IMR-90 (cell line): Measurements from ENCODE around the gene RPL39. TPM values are rescaled to one million over a fixed set of nuclear protein-coding genes. Genes with fewer than 3 reads are reported as not detected.
A peak's percentile ranks its signal among the peaks of the same experiment; 100 is the strongest.
"Not testable (repeated sequence)": the region's sequence is repeated elsewhere in the genome, so short reads cannot be mapped to it uniquely, and the experiment has no call there.

Experiments used
- ATAC-seq: fragments of 200-7000 bp; cut with Tn5 transposase; 2 replicates; pipeline ENCODE4 v1.9.1; 2020; ENCODE audit warnings: low read depth, mild to moderate bottlenecking, moderate library complexity
- BruUV-seq: library from RNA; stranded (reverse); fragments of 400-500 nt; replicated peaks from 2 replicates; lab custom pipeline; 2021; lab: Mats Ljungman, UMichigan
- CTCF ChIA-PET: fragments of 300-600 bp; formaldehyde crosslinking; extraction: SDS; loops from one replicate; lab custom pipeline; 2021; ENCODE audit warnings: antibody characterized with exemption; lab: Yijun Ruan, JAX
- POLR2A ChIA-PET: fragments of 300-600 bp; sonication (Branson Sonifier 250); formaldehyde crosslinking; loops from one replicate; lab custom pipeline; 2022; ENCODE audit warnings: antibody characterized with exemption; ENCODE audit not compliant: unreplicated experiment; lab: Charles Lee
- DNase-seq: peaks from one replicate; pipeline ENCODE4 v3.0.0; 2013
- H2AFZ ChIP-seq: replicated peaks from 2 replicates; pipeline ENCODE3; 2013; ENCODE audit warnings: low read length, mild to moderate bottlenecking; ENCODE audit not compliant: poor library complexity
- H2AK5ac ChIP-seq: 2 replicates; pipeline ENCODE4 v1.6.1; 2013; ENCODE audit warnings: low read depth, low read length, inconsistent platforms
- H2AK9ac ChIP-seq: replicated peaks from 2 replicates; pipeline ENCODE3; 2013; ENCODE audit warnings: mild to moderate bottlenecking, low read depth, low read length, moderate library complexity; ENCODE audit not compliant: poor library complexity
- H2BK120ac ChIP-seq: 2 replicates; pipeline ENCODE4 v1.6.1; 2013; ENCODE audit warnings: low read depth, low read length, inconsistent platforms
- H2BK15ac ChIP-seq: 3 replicates; pipeline ENCODE4 v1.6.1; 2013; ENCODE audit warnings: low read depth, low read length, inconsistent platforms
- H2BK20ac ChIP-seq: 2 replicates; pipeline ENCODE4 v1.6.1; 2013; ENCODE audit warnings: low read depth, mild to moderate bottlenecking, inconsistent platforms, low read length, moderate library complexity
- H2BK5ac ChIP-seq: 2 replicates; pipeline ENCODE4 v1.6.1; 2013; ENCODE audit warnings: mild to moderate bottlenecking, low read depth, low read length, inconsistent platforms; ENCODE audit not compliant: poor library complexity, severe bottlenecking
- H3K14ac ChIP-seq: replicated peaks from 2 replicates; pipeline ENCODE4 v1.6.1; 2013; ENCODE audit warnings: low read depth, low read length, inconsistent platforms
- H3K18ac ChIP-seq: 2 replicates; pipeline ENCODE4 v1.6.1; 2013; ENCODE audit warnings: low read depth, low read length, control low read depth
- H3K23ac ChIP-seq: 2 replicates; pipeline ENCODE4 v1.6.1; 2013; ENCODE audit warnings: low read depth, low read length, inconsistent platforms
- H3K27ac ChIP-seq: 2 replicates; pipeline ENCODE4 v1.5.1; 2013; ENCODE audit warnings: mild to moderate bottlenecking, control low read depth, low read length; ENCODE audit not compliant: insufficient read depth
- H3K27me3 ChIP-seq: 2 replicates; pipeline ENCODE4 v1.6.1; 2013; ENCODE audit warnings: low read length; ENCODE audit not compliant: control insufficient read depth, insufficient read depth
- H3K36me3 ChIP-seq: 2 replicates; pipeline ENCODE4 v1.6.1; 2013; ENCODE audit warnings: low read length, mixed read lengths; ENCODE audit not compliant: control insufficient read depth, insufficient read depth
- H3K4ac ChIP-seq: 2 replicates; pipeline ENCODE4 v1.6.1; 2013; ENCODE audit warnings: low read depth, low read length, inconsistent platforms
- H3K4me1 ChIP-seq: 2 replicates; pipeline ENCODE4 v1.6.1; 2013; ENCODE audit warnings: low read length, mixed read lengths; ENCODE audit not compliant: control insufficient read depth, insufficient read depth
- H3K4me2 ChIP-seq: 2 replicates; pipeline ENCODE4 v1.6.1; 2013; ENCODE audit warnings: low read depth, mild to moderate bottlenecking, control low read depth, low read length, moderate library complexity
- H3K4me3 ChIP-seq: 2 replicates; pipeline ENCODE4 v1.5.1; 2013; ENCODE audit warnings: low read depth, mild to moderate bottlenecking, control low read depth, low read length, moderate library complexity; ENCODE audit not compliant: insufficient read depth
- H3K56ac ChIP-seq: 2 replicates; pipeline ENCODE4 v1.6.1; 2013; ENCODE audit warnings: low read length, inconsistent platforms; ENCODE audit not compliant: insufficient read depth; ENCODE audit errors: extremely low read depth
- H3K79me1 ChIP-seq, 2 experiments: 2 replicates each; pipeline ENCODE4 v1.6.1; 2013; ENCODE audit warnings: low read length in 2 of 2, inconsistent platforms in 1 of 2, low read depth in 1 of 2
- H3K9ac ChIP-seq: 2 replicates; pipeline ENCODE4 v1.6.1; 2013; ENCODE audit warnings: low read depth, low read length, control low read depth
- H3K9me1 ChIP-seq: 2 replicates; pipeline ENCODE4 v1.6.1; 2013; ENCODE audit warnings: low read length, inconsistent platforms; ENCODE audit not compliant: insufficient read depth
- H3K9me3 ChIP-seq: 2 replicates; pipeline ENCODE4 v1.6.1; 2013; ENCODE audit warnings: low read length; ENCODE audit not compliant: control insufficient read depth, insufficient read depth
- H4K20me1 ChIP-seq: 2 replicates; pipeline ENCODE4 v1.6.1; 2013; ENCODE audit warnings: low read length, inconsistent platforms; ENCODE audit not compliant: insufficient read depth
- H4K5ac ChIP-seq: 2 replicates; pipeline ENCODE4 v1.6.1; 2013; ENCODE audit warnings: mild to moderate bottlenecking, low read depth, low read length, control low read depth
- H4K8ac ChIP-seq, 2 experiments: 2 replicates each; pipeline ENCODE4 v1.6.1; 2013; ENCODE audit warnings: low read depth in 2 of 2, low read length in 2 of 2, control low read depth in 1 of 2, inconsistent platforms in 1 of 2
- H4K91ac ChIP-seq: 2 replicates; pipeline ENCODE4 v1.6.1; 2013; ENCODE audit warnings: low read depth, low read length, inconsistent platforms; ENCODE audit not compliant: insufficient read depth
- WGBS, 2 experiments: methylation state at CpG; one replicate each; pipeline versions ENCODE4 v1.1.5 to v1.1.7; 2013; ENCODE audit warnings: missing lambda C conversion rate in 2 of 2; ENCODE audit not compliant: insufficient read length in 1 of 2; ENCODE audit errors: extremely low coverage in 2 of 2; 5-methylcytosine and 5-hydroxymethylcytosine counted together
- dilution Hi-C: fragments of 300-500 bp; cut with HindIII; formaldehyde crosslinking; loops from one replicate; pipeline ENCODE4 v1.14.3; 2018; ENCODE audit warnings: low sequenced_read_pairs; ENCODE audit not compliant: unreplicated experiment
- in situ Hi-C: fragments of 300-500 bp; cut with MboI; formaldehyde crosslinking; loops from 3 replicates; pipeline ENCODE4 v1.14.3; 2019; ENCODE audit warnings: low sequenced_read_pairs, inconsistent platforms, mixed read lengths
- intact Hi-C: fragments of 100-400 bp; cut with micrococcal nuclease; formaldehyde crosslinking; loops from 2 replicates; pipeline ENCODE4 v1.10.0; 2022
- polyA plus RNA-seq, 3 experiments: library from polyadenylated mRNA; depleted of rRNA; stranded (reverse); fragments of >200 nt; gene quantifications; 2 replicates each; pipeline ENCODE4 v1.2.3, GENCODE V29; 2012; ENCODE audit warnings: low replicate concordance in 1 of 3
- total RNA-seq: library from RNA; depleted of rRNA; stranded (reverse); fragments of >200 nt; gene quantifications from 2 replicates; pipeline ENCODE4 v1.2.3, GENCODE V29; 2012

Gene RPL39
- total and polyA plus RNA-seq, 2 of the 4 experiments (the other 2 are of a cell fraction), result 681 to 2,357 TPM

DNA sequence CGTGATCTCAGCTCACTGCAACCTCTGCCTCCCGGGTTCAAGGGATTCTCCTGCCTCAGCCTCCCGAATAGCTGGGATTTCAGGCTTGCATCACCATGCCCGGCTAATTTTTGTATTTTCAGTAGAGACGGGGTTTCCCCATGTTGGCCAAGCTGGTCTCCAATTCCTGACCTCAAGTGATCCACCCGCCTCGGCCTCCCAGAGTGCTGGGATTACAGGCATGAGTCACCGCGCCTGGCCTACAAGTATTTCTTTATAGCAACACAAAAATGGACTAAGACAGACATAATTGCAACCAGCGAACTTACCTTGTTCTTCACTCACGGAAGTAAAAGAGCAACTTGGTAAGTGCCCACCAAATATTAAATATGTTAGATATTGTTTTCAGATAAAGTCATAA, 23.0 kb downstream of the RPL39 start:
- DNase-seq, result peak; percentile 44

More for the DNA sequence above, 23.0 kb downstream of the RPL39 start:
- H3K23ac ChIP-seq, H4K91ac ChIP-seq, H3K27ac ChIP-seq, H2BK20ac ChIP-seq, H3K14ac ChIP-seq, H3K4me2 ChIP-seq, H3K9me1 ChIP-seq, H2AK5ac ChIP-seq, H3K36me3 ChIP-seq, H3K4me3 ChIP-seq, H3K4ac ChIP-seq, H2BK120ac ChIP-seq, H3K79me1 ChIP-seq, H2AK9ac ChIP-seq, H3K4me1 ChIP-seq, H3K9me3 ChIP-seq, in situ Hi-C loops, H4K5ac ChIP-seq, H2AFZ ChIP-seq, dilution Hi-C loops, H3K56ac ChIP-seq, intact Hi-C loops, H4K20me1 ChIP-seq, H2BK5ac ChIP-seq, H3K9ac ChIP-seq, H2BK15ac ChIP-seq, H3K18ac ChIP-seq, H3K27me3 ChIP-seq, POLR2A ChIA-PET, BruUV-seq, ATAC-seq, CTCF ChIA-PET, H4K8ac ChIP-seq: not testable (repeated sequence)
- 70% methylated on average over 4 of the region's 11 CpGs; no CpG with 5 or more reads in 1 of the 2 experiments for WGBS, 2 experiments
